GM12878 (cell line): ENCODE results near the gene TCF7. TPM values are rescaled to one million over a fixed set of nuclear protein-coding genes. Genes with fewer than 3 reads are reported as not detected.

Experiments used
- BACH1 ChIP-seq: fragments of 450-650 bp; IDR thresholded peaks from 2 replicates; pipeline ENCODE4 v1.6.1; 2017; ENCODE audit warnings: mild to moderate bottlenecking, borderline replicate concordance
- CBX5 ChIP-seq: sonication (generic); IDR thresholded peaks from 2 replicates; pipeline ENCODE4 v1.6.1; 2016; ENCODE audit warnings: low read depth, moderate library complexity, mild to moderate bottlenecking, inconsistent platforms
- CHD2 ChIP-seq: IDR thresholded peaks from 2 replicates; pipeline ENCODE4 v1.6.1; 2011; ENCODE audit warnings: low read depth, low read length, improper control_type of control experiment, borderline replicate concordance
- EZH2 ChIP-seq: IDR thresholded peaks from 2 replicates; pipeline ENCODE4 v1.6.1; 2012; ENCODE audit warnings: low read depth, mild to moderate bottlenecking, control low read depth, inconsistent platforms, low read length, borderline replicate concordance; ENCODE audit not compliant: control insufficient read depth
- FOXM1 ChIP-seq: IDR thresholded peaks from 2 replicates; pipeline ENCODE4 v1.6.1; 2012; ENCODE audit warnings: low read depth, mild to moderate bottlenecking, inconsistent platforms, low read length, moderate library complexity
- HDAC6 ChIP-seq: fragments of 200-600 bp; sonication (generic); IDR thresholded peaks from one replicate; pipeline ENCODE4 v1.8.0; 2017; ENCODE audit warnings: antibody characterized with exemption; ENCODE audit not compliant: unreplicated experiment
- IKZF1 ChIP-seq: fragments of 450-650 bp; conservative IDR thresholded peaks from 2 replicates; pipeline ENCODE4 v1.6.1; 2017; ENCODE audit warnings: antibody characterized with exemption, mild to moderate bottlenecking
- JUNB ChIP-seq: IDR thresholded peaks from 2 replicates; pipeline ENCODE4 v1.6.1; 2016; ENCODE audit warnings: antibody characterized with exemption, mild to moderate bottlenecking
- MTA2 ChIP-seq: fragments of 450-650 bp; IDR thresholded peaks from 2 replicates; pipeline ENCODE4 v1.6.1; 2016; ENCODE audit warnings: low read depth, mild to moderate bottlenecking, moderate library complexity
- NFIC ChIP-seq: IDR thresholded peaks from 2 replicates; pipeline ENCODE4 v1.6.1; 2012; ENCODE audit warnings: low read depth, mild to moderate bottlenecking, inconsistent platforms, low read length, moderate library complexity
- NR2C1 ChIP-seq: fragments of 450-650 bp; IDR thresholded peaks from 2 replicates; pipeline ENCODE4 v1.6.1; 2017; ENCODE audit warnings: antibody characterized with exemption, mild to moderate bottlenecking, moderate library complexity
- NR2C2 ChIP-seq: IDR thresholded peaks from 2 replicates; pipeline ENCODE4 v1.6.1; 2011; ENCODE audit warnings: borderline replicate concordance, low read depth; ENCODE audit not compliant: control insufficient read depth, insufficient read length
- PRDM15 ChIP-seq: fragments of 450-650 bp; formaldehyde crosslinking; IDR thresholded peaks from 2 replicates; pipeline ENCODE4 v1.4.0; 2020; ENCODE audit warnings: mild to moderate bottlenecking, moderate library complexity
- RBBP5 ChIP-seq: fragments of 200-600 bp; sonication (generic); conservative IDR thresholded peaks from 2 replicates; pipeline ENCODE4 v1.6.1; 2016
- SMARCA5 ChIP-seq: fragments of 450-650 bp; IDR thresholded peaks from 2 replicates; pipeline ENCODE4 v1.6.1; 2017; ENCODE audit warnings: mild to moderate bottlenecking
- TBL1XR1 ChIP-seq: IDR thresholded peaks from 2 replicates; pipeline ENCODE4 v1.6.1; 2012; ENCODE audit warnings: low read depth, low read length, improper control_type of control experiment
- TCF3 ChIP-seq: IDR thresholded peaks from 2 replicates; pipeline ENCODE4 v1.6.1; 2012; ENCODE audit warnings: low read depth, mild to moderate bottlenecking, low read length, borderline replicate concordance; ENCODE audit not compliant: insufficient read depth
- YY1 ChIP-seq: IDR thresholded peaks from 2 replicates; pipeline ENCODE4 v1.6.1; 2011; ENCODE audit warnings: low read depth, mild to moderate bottlenecking, low read length
- ZZZ3 ChIP-seq: IDR thresholded peaks from 2 replicates; pipeline ENCODE4 v1.6.1; 2011; ENCODE audit warnings: low read depth; ENCODE audit not compliant: control insufficient read depth, insufficient read length
- polyA plus RNA-seq, 11 experiments: library from polyadenylated mRNA; depleted of rRNA in 4 of 11; unstranded in 6 of 11; stranded (reverse) in 5 of 11; fragments of >200 nt; fragmentation: Nextera tagmentation in 4 of 11; fragmentation: Illumina TruSeq in 1 of 11; extraction: Ambion mirVana in 4 of 11; extraction: Trizol in 1 of 11; gene quantifications; 1 replicate in 1 of 11; 2 replicates in 10 of 11; pipeline versions ENCODE4 v1.2.1 to v1.2.3, GENCODE V29; 2011 to 2016; ENCODE audit warnings: inconsistent platforms in 2 of 11, missing spikeins in 2 of 11, low read depth in 1 of 11
- total RNA-seq, 4 experiments: library from RNA; depleted of rRNA in 3 of 4; stranded (reverse); fragments of >200 nt in 3 of 4; fragmentation: Illumina TruSeq in 1 of 4; extraction: Trizol in 1 of 4; gene quantifications; 2 replicates each; pipeline versions ENCODE4 v1.2.1 to v1.2.3, GENCODE V29; 2013 to 2021
- TF ChIP-seq, protein P1 (sequence below): fragments of 450-650 bp; formaldehyde crosslinking; IDR thresholded peaks from 2 replicates; pipeline ENCODE4 v1.4.0; 2022; ENCODE audit warnings: mild to moderate bottlenecking, moderate library complexity
- TF ChIP-seq, protein P2 (sequence below): IDR thresholded peaks from 2 replicates; pipeline ENCODE4 v1.6.1; 2011; ENCODE audit warnings: mild to moderate bottlenecking, low read depth, low read length, moderate library complexity; ENCODE audit not compliant: insufficient replicate concordance

Gene TCF7
- total and polyA plus RNA-seq, 10 of the 15 experiments (the other 5 are each of a cell fraction or from before 2014, with no cell fraction given), result 10.0 to 60.2 (median 23.6) TPM

- TF ChIP-seq, protein P1, sequence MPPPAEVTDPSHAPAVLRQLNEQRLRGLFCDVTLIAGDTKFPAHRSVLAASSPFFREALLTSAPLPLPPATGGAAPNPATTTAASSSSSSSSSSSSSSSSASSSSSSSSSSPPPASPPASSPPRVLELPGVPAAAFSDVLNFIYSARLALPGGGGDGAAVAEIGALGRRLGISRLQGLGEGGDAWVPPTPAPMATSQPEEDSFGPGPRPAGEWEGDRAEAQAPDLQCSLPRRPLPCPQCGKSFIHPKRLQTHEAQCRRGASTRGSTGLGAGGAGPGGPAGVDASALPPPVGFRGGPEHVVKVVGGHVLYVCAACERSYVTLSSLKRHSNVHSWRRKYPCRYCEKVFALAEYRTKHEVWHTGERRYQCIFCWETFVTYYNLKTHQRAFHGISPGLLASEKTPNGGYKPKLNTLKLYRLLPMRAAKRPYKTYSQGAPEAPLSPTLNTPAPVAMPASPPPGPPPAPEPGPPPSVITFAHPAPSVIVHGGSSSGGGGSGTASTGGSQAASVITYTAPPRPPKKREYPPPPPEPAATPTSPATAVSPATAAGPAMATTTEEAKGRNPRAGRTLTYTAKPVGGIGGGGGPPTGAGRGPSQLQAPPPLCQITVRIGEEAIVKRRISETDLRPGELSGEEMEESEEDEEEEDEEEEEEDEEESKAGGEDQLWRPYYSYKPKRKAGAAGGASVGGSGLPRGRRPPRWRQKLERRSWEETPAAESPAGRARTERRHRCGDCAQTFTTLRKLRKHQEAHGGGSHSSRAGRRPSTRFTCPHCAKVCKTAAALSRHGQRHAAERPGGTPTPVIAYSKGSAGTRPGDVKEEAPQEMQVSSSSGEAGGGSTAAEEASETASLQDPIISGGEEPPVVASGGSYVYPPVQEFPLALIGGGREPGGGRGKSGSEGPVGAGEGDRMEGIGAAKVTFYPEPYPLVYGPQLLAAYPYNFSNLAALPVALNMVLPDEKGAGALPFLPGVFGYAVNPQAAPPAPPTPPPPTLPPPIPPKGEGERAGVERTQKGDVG (CRISPR knock-in tag), result no peak
- TF ChIP-seq FOXM1 (no peak), IKZF1 (peak; percentile 67), PRDM15 (CRISPR knock-in tag) (no peak), CHD2 (no peak; the same call in 1 of the 2 replicates), JUNB (no peak), CBX5 (no peak), ZZZ3 (no peak), EZH2 (no peak), TBL1XR1 (no peak), TCF3 (peak; percentile 44; the same call in 1 of the 2 replicates), NR2C1 (no peak), NR2C2 (no peak), NFIC (no peak), YY1 (peak; percentile 54; the same call in 1 of the 2 replicates), BACH1 (peak; percentile 18; the same call in 1 of the 2 replicates), HDAC6 (no peak), RBBP5 (no peak), SMARCA5 (no peak), MTA2 (no peak; the same call in 1 of the 2 replicates)
- TF ChIP-seq, protein P2, sequence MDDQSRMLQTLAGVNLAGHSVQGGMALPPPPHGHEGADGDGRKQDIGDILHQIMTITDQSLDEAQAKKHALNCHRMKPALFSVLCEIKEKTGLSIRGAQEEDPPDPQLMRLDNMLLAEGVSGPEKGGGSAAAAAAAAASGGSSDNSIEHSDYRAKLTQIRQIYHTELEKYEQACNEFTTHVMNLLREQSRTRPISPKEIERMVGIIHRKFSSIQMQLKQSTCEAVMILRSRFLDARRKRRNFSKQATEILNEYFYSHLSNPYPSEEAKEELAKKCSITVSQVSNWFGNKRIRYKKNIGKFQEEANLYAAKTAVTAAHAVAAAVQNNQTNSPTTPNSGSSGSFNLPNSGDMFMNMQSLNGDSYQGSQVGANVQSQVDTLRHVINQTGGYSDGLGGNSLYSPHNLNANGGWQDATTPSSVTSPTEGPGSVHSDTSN, result no peak
Observed at GRCh38 chr5:134101686-134102439, 12.6 kb upstream of the TCF7 start (continued).
